ENCODE measurements around the gene TACR2. TPM values are rescaled to one million over a fixed set of nuclear protein-coding genes. Genes with fewer than 3 reads are reported as not detected.

The TACR2 gene
- total and polyA plus RNA-seq, 2 of the 13 experiments (the other 11 are each of a cell fraction or from before 2014, with no cell fraction given) = 0.04 TPM; not detected in 1

DNA sequence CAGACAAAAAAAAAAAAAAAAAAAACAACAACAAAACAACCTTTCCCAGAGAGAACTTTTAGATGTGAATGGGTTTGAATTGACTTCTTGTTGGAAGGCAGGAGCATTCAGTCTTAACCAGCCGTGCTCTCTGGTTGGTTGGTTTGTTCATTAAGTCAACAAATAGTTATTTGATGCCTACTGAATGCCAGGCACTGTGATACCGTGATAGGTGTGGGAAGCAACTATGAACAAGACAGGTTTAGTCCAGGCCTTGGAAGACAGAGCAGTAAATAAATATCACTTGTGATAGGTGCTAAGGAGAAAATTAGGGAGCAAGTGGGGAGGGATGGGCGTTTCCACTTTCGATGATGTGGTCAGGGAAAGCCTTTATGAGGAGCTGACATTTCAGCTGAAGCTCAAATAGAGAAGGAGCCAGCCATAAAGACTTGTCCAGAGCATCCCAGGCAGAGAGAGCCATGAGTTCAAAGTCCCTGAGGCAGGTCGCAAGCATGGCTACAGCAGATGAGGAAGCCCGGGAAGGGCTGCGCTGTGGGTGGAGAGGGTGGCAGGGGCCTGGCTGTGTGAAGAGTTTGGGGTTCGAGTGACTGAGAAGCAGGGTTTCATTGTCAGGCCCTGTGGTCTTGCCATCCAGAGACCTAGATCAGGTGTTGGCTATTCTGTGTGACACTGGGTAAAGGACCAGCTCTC is 42.5 kb upstream of the TACR2 start:
- in situ Hi-C loops (cut with HindIII; ENCODE audit: extremely low pct_ligation_motif_present, low pct_unique_long_range_greater_than_20kb) = no loop called here
- ChIA-PET POLR2A (interaction anchor here (1.2 kb wide), 1 partner anchor 9 kb away, joined by 3 read pairs; no protein-coding TSS in a partner anchor), CTCF (ENCODE audit: low intra/inter-chr PET ratio, low total read pairs) (no interaction called here)
- Histone ChIP-seq H3K36me3 (replicated peaks in 1 of 2; ENCODE audit: control insufficient read depth in 1 of 2, insufficient read depth in 2 of 2, low read length in 2 of 2) (no peaks in the 10 kb centered on the region; a peak in 1 of 5 replicates), H4K20me1 (ENCODE audit: insufficient read depth, low read length) (no peaks in the 10 kb centered on the region), H3K4me1 (ENCODE audit: insufficient read depth, low read length) (peaks cover 16% of the 10 kb centered on the region; the same call in 1 of the 2 replicates), H3K79me2 (ENCODE audit: insufficient read depth, low read length) (no peaks in the 10 kb centered on the region), H3K4me3 (replicated peaks in 1 of 3; ENCODE audit: insufficient read depth in 1 of 3, low read depth in 2 of 3, low read length in 3 of 3) (no peak overlapping the region), H2AFZ (ENCODE audit: low read length) (no peak overlapping the region), H3K4me2 (ENCODE audit: low read depth, low read length) (no peak overlapping the region), H3K9ac (ENCODE audit: insufficient read depth, low read depth, low read length) (no peak overlapping the region), H3K9me3 (ENCODE audit: low read length) (no peaks in the 10 kb centered on the region), H3K27me3 (ENCODE audit: control insufficient read depth in 1 of 2, insufficient read depth in 2 of 2, low read length in 2 of 2) (peaks cover 0 to 1% of the 10 kb centered on the region in 2 experiments; a peak in 1 of 5 replicates), H3K27ac (ENCODE audit: extremely low read length, insufficient read depth, low read length) (no peak overlapping the region)
- TF ChIP-seq ZBTB14 (CRISPR knock-in tag; IDR thresholded peaks at IDR 0.05) = no peak
- 0 out of 2 replicates have a peak, but pooled peaks have one; percentile 10 for TF ChIP-seq HNF4A (CRISPR knock-in tag; IDR thresholded peaks at IDR 0.05)
- TF ChIP-seq, protein P1, sequence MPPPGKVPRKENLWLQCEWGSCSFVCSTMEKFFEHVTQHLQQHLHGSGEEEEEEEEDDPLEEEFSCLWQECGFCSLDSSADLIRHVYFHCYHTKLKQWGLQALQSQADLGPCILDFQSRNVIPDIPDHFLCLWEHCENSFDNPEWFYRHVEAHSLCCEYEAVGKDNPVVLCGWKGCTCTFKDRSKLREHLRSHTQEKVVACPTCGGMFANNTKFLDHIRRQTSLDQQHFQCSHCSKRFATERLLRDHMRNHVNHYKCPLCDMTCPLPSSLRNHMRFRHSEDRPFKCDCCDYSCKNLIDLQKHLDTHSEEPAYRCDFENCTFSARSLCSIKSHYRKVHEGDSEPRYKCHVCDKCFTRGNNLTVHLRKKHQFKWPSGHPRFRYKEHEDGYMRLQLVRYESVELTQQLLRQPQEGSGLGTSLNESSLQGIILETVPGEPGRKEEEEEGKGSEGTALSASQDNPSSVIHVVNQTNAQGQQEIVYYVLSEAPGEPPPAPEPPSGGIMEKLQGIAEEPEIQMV (CRISPR knock-in tag; IDR thresholded peaks at IDR 0.05; ENCODE audit: low read depth) = no peak
- TF ChIP-seq TBX3 (IDR thresholded peaks at IDR 0.05; ENCODE audit: borderline replicate concordance) = no peak
- no TSS peak for BruUV-seq (replicated peaks)
- DNase-seq (ENCODE audit: low spot score) = no peak
- no peak for FAIRE-seq
- no peak for ATAC-seq
- intact Hi-C loops (cut with micrococcal nuclease; ENCODE audit: unreplicated experiment) = no loop called here
- 31% methylated on average over 8 of the region's 8 CpGs for WGBS (ENCODE audit: low lambda C conversion rate)

Measured in HepG2 (cell line).